SKM-1 (cell line): Measurements from ENCODE around the gene TRDMT1.

ENCODE experiments used
- DNase-seq: peaks from one replicate; lab custom pipeline; 2025; ENCODE audit not compliant: unreplicated experiment; lab: John Stamatoyannopoulos, UW

The TRDMT1 gene

GRCh38 chr10:17213646-17214349, 12.3 kb upstream of the TRDMT1 start:
- DNase-seq, result no peak

- DNase-seq, result no peak
These were observed 11.3 kb upstream of the TRDMT1 start for GRCh38 chr10:17212802-17213221.

GRCh38 chr10:17210361-17210760, 8.9 kb upstream of the TRDMT1 start:
- no peak for DNase-seq

GRCh38 chr10:17209881-17210280, 8.4 kb upstream of the TRDMT1 start:
- DNase-seq, result no peak

- DNase-seq, result no peak
These were observed 7.8 kb upstream of the TRDMT1 start for GRCh38 chr10:17209302-17209701.

- no peak for DNase-seq
These were observed 7.0 kb upstream of the TRDMT1 start for GRCh38 chr10:17208476-17208875.

- DNase-seq, result no peak
These were observed 4.8 kb upstream of the TRDMT1 start for GRCh38 chr10:17206210-17206709.

- no peak for DNase-seq
These were observed 1.9 kb upstream of the TRDMT1 start for GRCh38 chr10:17203416-17203815.

- no peak for DNase-seq
These were observed 1.5 kb upstream of the TRDMT1 start for GRCh38 chr10:17202999-17203398.

GRCh38 chr10:17202506-17202905, 1.0 kb upstream of the TRDMT1 start:
- no peak for DNase-seq

- no peak for DNase-seq
These were observed 283 bp upstream of the TRDMT1 start for GRCh38 chr10:17201794-17202116.

GRCh38 chr10:17200001-17200911, 1.2 kb downstream of the TRDMT1 start:
- no peak for DNase-seq

GRCh38 chr10:17199351-17199804, 2.1 kb downstream of the TRDMT1 start:
- DNase-seq, result no peak

GRCh38 chr10:17196573-17196972, 4.9 kb downstream of the TRDMT1 start:
- DNase-seq, result no peak

GRCh38 chr10:17196045-17196444, 5.4 kb downstream of the TRDMT1 start:
- DNase-seq, result no peak

- DNase-seq, result no peak
These were observed 6.4 kb downstream of the TRDMT1 start for GRCh38 chr10:17195083-17195482.

GRCh38 chr10:17190602-17191001, 10.9 kb downstream of the TRDMT1 start:
- no peak for DNase-seq

GRCh38 chr10:17188644-17189172, 12.8 kb downstream of the TRDMT1 start:
- DNase-seq, result no peak

GRCh38 chr10:17185873-17186272, 15.6 kb downstream of the TRDMT1 start:
- DNase-seq, result no peak

- DNase-seq, result no peak
These were observed 18.4 kb downstream of the TRDMT1 start for GRCh38 chr10:17183110-17183509.

- no peak for DNase-seq
These were observed 19.7 kb downstream of the TRDMT1 start for GRCh38 chr10:17181751-17182150.

- no peak for DNase-seq
These were observed 20.4 kb downstream of the TRDMT1 start for GRCh38 chr10:17181110-17181509.
